ENCODE results near the gene SLC45A3. TPM values are rescaled to one million over a fixed set of nuclear protein-coding genes. Genes with fewer than 3 reads are reported as not detected.

SLC45A3 gene
- total RNA-seq, 1 donor from 2014 or later = 2.9 TPM

- no peak overlapping the region for H3K27ac Mint-ChIP-seq (ENCODE audit: unreplicated experiment)
- DNase-seq (ENCODE audit: low spot score) = peak; percentile 85
- no peak overlapping the region for H3K4me3 Mint-ChIP-seq (ENCODE audit: unreplicated experiment)
- H3K36me3 Mint-ChIP-seq (ENCODE audit: low read depth) = no peaks in the 10 kb centered on the region
- H3K4me1 Mint-ChIP-seq (ENCODE audit: low read depth) = no peaks in the 10 kb centered on the region
- H3K27me3 Mint-ChIP-seq (ENCODE audit: low read depth) = no peaks in the 10 kb centered on the region
- H3K9me3 Mint-ChIP-seq (ENCODE audit: low read depth) = no peaks in the 10 kb centered on the region
- no peak for TF ChIP-seq CTCF (IDR thresholded peaks at IDR 0.05)
These were observed 15.8 kb downstream of the SLC45A3 start for GRCh38 chr1:205664399-205665017.

GRCh38 chr1:205663286-205663936, 16.9 kb downstream of the SLC45A3 start:
- Mint-ChIP-seq H3K36me3 (ENCODE audit: low read depth) (no peaks in the 10 kb centered on the region), H3K27ac (ENCODE audit: unreplicated experiment) (no peak overlapping the region), H3K4me3 (ENCODE audit: unreplicated experiment) (no peak overlapping the region), H3K4me1 (ENCODE audit: low read depth) (peaks cover 6% of the 10 kb centered on the region), H3K27me3 (ENCODE audit: low read depth) (no peaks in the 10 kb centered on the region), H3K9me3 (ENCODE audit: low read depth) (no peaks in the 10 kb centered on the region)
- no peak for DNase-seq (ENCODE audit: low spot score)
- no peak for TF ChIP-seq CTCF (IDR thresholded peaks at IDR 0.05)

DNA sequence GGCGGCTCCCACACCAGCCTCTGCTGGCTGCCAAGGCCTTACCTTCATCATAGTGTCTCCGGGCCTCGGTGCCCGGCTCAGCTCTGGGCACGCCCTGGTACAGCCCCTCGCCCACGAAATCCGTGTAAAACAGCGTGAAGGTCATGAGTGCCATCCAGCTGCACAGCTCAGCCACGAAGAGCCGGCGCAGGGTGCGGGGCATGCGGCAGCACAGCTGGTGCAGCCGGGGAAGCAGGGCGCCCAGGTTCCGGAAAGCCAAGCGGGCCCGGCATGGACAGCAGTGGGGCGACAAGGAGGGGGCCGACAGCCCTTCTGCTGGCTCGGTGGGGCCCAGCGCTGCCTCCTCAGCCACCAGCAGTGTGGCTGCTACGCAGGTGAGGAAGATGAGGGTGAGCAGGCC, 17.5 kb downstream of the SLC45A3 start:
- H3K4me1 Mint-ChIP-seq (ENCODE audit: low read depth) = peaks cover 6% of the 10 kb centered on the region
- no peak overlapping the region for H3K27ac Mint-ChIP-seq (ENCODE audit: unreplicated experiment)
- no peak for DNase-seq (ENCODE audit: low spot score)
- no peaks in the 10 kb centered on the region for H3K9me3 Mint-ChIP-seq (ENCODE audit: low read depth)
- no peaks in the 10 kb centered on the region for H3K36me3 Mint-ChIP-seq (ENCODE audit: low read depth)
- no peaks in the 10 kb centered on the region for H3K27me3 Mint-ChIP-seq (ENCODE audit: low read depth)
- no peak overlapping the region for H3K4me3 Mint-ChIP-seq (ENCODE audit: unreplicated experiment)
- TF ChIP-seq CTCF (IDR thresholded peaks at IDR 0.05) = no peak

DNA sequence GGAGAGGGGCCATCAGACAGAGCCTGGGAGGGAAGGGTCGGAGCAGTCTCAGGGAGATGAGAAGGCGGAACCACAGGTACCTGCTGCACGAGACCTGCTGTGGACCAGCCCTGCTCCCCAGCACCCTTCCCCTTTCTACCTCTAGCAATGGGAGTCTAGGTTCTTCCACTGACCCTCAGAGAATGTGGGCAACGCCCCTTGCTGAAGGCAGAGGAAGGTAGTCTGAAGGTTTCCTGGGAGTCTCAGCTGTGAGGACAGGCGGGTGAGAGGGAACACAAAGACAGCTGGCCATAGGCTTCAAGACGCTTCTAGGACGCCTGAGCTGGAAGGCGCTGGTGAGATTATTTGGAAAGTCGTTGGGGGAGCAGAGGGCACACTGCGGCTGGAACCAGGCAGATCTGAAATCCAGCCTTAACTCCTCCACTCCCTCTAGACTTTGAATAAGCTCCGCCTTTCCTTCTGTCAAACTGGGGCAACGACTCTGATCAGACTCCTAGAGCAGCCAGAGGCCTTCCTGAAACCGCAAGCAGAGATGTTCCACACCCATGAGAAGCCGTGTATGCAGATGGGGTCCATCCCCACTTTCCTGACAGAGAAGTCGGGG, 18.1 kb downstream of the SLC45A3 start:
- H3K4me3 Mint-ChIP-seq (ENCODE audit: unreplicated experiment) = no peak overlapping the region
- H3K27me3 Mint-ChIP-seq (ENCODE audit: low read depth) = no peaks in the 10 kb centered on the region
- no peaks in the 10 kb centered on the region for H3K36me3 Mint-ChIP-seq (ENCODE audit: low read depth)
- TF ChIP-seq CTCF (IDR thresholded peaks at IDR 0.05) = no peak
- no peak overlapping the region for H3K27ac Mint-ChIP-seq (ENCODE audit: unreplicated experiment)
- DNase-seq (ENCODE audit: low spot score) = no peak
- peaks cover 6% of the 10 kb centered on the region for H3K4me1 Mint-ChIP-seq (ENCODE audit: low read depth)
- H3K9me3 Mint-ChIP-seq (ENCODE audit: low read depth) = no peaks in the 10 kb centered on the region

- Mint-ChIP-seq H3K4me1 (ENCODE audit: low read depth) (peaks cover 6% of the 10 kb centered on the region), H3K27me3 (ENCODE audit: low read depth) (no peaks in the 10 kb centered on the region), H3K4me3 (ENCODE audit: unreplicated experiment) (no peak overlapping the region), H3K36me3 (ENCODE audit: low read depth) (no peaks in the 10 kb centered on the region), H3K27ac (ENCODE audit: unreplicated experiment) (no peak overlapping the region), H3K9me3 (ENCODE audit: low read depth) (no peaks in the 10 kb centered on the region)
- no peak for DNase-seq (ENCODE audit: low spot score)
- TF ChIP-seq CTCF (IDR thresholded peaks at IDR 0.05) = no peak
These were observed 18.7 kb downstream of the SLC45A3 start for GRCh38 chr1:205661429-205662134.
